GM12864 (cell line): ENCODE measurements around the gene SSH3.
A peak's percentile ranks its signal among the peaks of the same experiment; 100 is the strongest.

Experiments
- DNase-seq: peaks from one replicate; pipeline ENCODE4 v3.0.0-alpha.2; 2011; ENCODE audit warnings: low read depth
- H3K4me3 ChIP-seq: 2 replicates; pipeline ENCODE4 v1.5.1; 2011; ENCODE audit warnings: mild to moderate bottlenecking, low read depth, low read length, control low read depth
- CTCF ChIP-seq: IDR thresholded peaks from 2 replicates; pipeline ENCODE4 v1.5.1; 2011; ENCODE audit warnings: low read depth, mild to moderate bottlenecking, moderate library complexity, low read length, control low read depth, inconsistent platforms; ENCODE audit errors: missing control alignments

Gene SSH3

GRCh38 chr11:67268962-67269268 is 34.4 kb upstream of the SSH3 start:
- TF ChIP-seq CTCF = no peak
- no peak for DNase-seq
- peak overlapping the region; percentile 89 for H3K4me3 ChIP-seq

- TF ChIP-seq CTCF = no peak
- DNase-seq = no peak
- peak overlapping the region; percentile 89 for H3K4me3 ChIP-seq
These were observed 33.7 kb upstream of the SSH3 start for GRCh38 chr11:67269401-67270255.

- peak overlapping the region; percentile 89 for H3K4me3 ChIP-seq
- no peak for DNase-seq
These were observed 32.8 kb upstream of the SSH3 start for GRCh38 chr11:67270256-67271204.

GRCh38 chr11:67271205-67271540 is 32.2 kb upstream of the SSH3 start:
- no peak for DNase-seq
- no peak for TF ChIP-seq CTCF
- H3K4me3 ChIP-seq = peak overlapping the region; percentile 89

More at GRCh38 chr11:67270256-67271204, 32.8 kb upstream of the SSH3 start:
- no peak for TF ChIP-seq CTCF

- H3K4me3 ChIP-seq = peak overlapping the region; percentile 89
- no peak for DNase-seq
- no peak for TF ChIP-seq CTCF
These were observed 31.6 kb upstream of the SSH3 start for GRCh38 chr11:67271541-67272284.

- no peak for TF ChIP-seq CTCF
- H3K4me3 ChIP-seq = peak overlapping the region; percentile 89
- no peak for DNase-seq
These were observed 30.7 kb upstream of the SSH3 start for GRCh38 chr11:67272327-67273259.
